VCaP (cell line): Measurements from ENCODE around the gene AXIN2.

Experiments
- H3K27ac ChIP-seq: fragments of 450-650 bp; 2 replicates; pipeline ENCODE4 v1.5.1; 2017
- TF ChIP-seq, protein P1 (sequence below): fragments of 450-650 bp; conservative IDR thresholded peaks from 2 replicates; pipeline ENCODE4 v1.5.1; 2017; ENCODE audit warnings: mild to moderate bottlenecking, moderate library complexity

AXIN2 gene

DNA sequence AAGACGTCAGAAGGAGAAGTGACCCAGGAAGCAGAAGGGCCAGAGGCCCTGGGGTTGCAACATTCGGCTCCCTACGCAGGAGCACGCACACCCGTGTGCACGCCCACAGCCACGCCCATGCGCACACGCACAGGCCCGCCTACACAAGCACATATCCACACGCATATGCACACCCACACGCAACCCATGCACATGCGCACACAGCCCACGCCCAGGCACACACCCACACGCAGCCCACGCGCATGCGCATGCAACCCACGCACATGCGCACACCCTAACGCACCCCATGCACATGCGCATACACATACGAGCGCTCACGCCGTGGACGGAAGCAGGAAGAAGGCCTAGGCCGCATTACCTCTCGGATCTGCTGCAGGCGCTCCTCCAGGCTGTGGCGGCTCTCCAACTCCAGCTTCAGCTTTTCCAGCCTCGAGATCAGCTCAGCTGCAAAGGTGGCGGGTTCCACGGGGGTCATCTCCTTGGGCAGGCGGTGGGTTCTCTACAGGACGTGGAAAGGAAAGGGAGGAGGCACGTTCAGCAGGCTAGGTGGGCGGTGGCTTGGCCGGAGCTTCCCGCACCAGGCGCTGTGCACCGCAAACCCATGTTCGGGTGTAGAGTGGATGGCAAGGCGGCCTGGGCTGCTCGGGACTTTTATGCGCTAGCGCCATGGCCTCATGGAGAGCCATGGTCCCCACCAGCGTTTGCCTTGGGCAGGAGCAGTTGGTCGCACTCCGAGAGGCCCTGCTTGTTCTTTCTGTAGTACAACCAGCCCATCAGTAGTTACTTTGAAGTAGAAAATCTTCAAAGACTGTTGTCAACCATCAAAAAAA, 23.4 kb downstream of the AXIN2 start:
- TF ChIP-seq, protein P1, sequence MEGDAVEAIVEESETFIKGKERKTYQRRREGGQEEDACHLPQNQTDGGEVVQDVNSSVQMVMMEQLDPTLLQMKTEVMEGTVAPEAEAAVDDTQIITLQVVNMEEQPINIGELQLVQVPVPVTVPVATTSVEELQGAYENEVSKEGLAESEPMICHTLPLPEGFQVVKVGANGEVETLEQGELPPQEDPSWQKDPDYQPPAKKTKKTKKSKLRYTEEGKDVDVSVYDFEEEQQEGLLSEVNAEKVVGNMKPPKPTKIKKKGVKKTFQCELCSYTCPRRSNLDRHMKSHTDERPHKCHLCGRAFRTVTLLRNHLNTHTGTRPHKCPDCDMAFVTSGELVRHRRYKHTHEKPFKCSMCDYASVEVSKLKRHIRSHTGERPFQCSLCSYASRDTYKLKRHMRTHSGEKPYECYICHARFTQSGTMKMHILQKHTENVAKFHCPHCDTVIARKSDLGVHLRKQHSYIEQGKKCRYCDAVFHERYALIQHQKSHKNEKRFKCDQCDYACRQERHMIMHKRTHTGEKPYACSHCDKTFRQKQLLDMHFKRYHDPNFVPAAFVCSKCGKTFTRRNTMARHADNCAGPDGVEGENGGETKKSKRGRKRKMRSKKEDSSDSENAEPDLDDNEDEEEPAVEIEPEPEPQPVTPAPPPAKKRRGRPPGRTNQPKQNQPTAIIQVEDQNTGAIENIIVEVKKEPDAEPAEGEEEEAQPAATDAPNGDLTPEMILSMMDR = no peak
- H3K27ac ChIP-seq = no peak overlapping the region

DNA sequence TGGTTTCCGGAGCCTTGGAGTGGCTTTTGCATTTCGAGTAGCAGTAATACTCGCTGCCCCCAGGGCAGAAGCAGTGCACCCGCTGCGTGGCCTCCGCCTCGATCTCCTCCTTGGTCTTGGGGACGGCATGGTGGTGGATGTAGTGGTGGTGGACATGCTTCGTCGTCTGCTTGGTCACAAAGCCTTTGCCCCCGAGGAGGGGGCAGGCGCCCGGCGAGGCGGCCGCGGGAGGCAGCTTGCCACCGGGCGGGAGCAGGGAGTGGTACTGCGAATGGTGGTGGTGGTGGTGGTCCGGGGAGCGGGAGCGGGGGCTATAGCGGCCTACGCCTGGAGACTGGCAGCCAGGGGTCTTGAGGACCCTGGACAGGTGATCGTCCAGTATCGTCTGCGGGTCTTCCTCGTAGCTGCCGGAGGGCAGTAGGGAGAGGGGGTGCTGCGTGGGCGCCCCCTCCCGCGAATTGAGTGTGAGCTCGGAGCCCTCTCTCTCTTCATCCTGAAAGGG, 24.1 kb downstream of the AXIN2 start:
- no peak overlapping the region for H3K27ac ChIP-seq
- TF ChIP-seq, protein P1 = no peak

DNA sequence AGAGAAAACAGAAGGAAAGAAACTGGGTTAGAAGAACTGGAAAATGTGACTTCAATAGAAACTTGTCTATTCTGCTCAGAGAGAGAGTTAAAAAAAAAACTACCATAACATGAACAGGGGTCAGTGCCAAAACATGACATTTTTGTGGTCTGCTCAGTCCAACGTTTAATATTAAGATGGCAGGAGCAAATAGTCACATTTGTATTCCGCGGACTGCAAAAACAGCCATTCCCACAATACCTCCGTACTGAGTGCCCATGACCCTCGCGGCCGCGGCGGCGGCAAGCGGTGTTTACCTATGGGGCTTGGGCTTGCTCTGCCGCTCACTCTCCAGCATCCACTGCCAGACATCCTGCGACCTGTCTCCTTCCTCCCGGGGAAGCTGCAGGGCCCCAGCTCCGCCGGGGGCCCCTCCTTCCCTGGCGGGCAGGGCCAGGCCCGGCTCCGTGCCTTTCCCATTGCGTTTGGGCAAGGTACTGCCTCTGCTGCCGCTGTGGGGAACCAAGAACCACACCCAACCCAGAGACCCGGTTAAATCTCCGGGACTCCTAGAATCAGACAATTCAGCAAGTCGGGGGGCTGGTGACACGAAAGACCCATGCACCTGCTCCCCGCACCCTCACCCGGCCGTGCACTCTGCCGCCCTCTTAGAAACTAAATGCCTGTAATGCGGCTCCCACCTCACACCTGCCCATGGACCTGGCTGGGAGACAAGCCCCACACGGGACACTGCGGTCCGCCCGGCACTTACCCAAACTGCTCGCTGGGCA, 24.7 kb downstream of the AXIN2 start:
- no peak overlapping the region for H3K27ac ChIP-seq
- TF ChIP-seq, protein P1 = no peak

DNA sequence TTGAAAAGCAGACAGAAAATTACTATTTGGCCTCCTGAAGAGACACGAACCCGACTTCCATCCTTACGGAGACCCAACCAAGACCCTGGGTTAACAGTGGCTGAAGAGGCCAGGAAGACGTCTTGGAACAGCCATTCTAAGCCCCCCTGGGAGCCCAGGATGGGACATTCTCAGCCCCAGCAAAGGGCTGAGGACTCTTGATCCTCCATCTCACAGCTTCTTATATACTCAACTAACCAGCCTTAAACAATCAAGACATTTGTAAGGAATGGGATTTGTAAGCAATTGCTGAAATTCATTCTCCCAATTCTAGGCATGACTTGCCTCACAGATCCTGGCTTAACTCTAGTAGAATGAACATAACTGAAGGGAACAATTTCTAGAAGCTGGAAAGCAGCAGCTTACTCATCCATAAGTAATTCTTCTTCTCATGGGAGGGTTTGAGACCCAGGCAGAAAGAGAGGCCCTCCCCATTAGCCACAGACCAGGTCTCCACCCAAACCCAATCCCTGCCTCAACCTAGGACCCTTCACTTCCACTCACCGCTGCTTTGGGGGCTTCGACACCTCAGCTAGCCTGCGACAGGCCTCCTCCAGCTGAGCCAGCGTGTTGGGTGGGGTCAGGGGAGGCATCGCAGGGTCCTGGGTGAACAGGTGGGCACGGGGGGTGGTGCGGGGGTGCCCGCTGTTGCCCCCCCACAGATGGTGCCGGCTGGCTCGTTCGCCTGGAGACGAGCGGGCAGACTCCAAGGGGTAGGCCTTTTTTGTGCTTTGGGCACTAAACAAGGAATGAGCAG, 25.5 kb downstream of the AXIN2 start:
- no peak overlapping the region for H3K27ac ChIP-seq
- TF ChIP-seq, protein P1 = no peak

DNA sequence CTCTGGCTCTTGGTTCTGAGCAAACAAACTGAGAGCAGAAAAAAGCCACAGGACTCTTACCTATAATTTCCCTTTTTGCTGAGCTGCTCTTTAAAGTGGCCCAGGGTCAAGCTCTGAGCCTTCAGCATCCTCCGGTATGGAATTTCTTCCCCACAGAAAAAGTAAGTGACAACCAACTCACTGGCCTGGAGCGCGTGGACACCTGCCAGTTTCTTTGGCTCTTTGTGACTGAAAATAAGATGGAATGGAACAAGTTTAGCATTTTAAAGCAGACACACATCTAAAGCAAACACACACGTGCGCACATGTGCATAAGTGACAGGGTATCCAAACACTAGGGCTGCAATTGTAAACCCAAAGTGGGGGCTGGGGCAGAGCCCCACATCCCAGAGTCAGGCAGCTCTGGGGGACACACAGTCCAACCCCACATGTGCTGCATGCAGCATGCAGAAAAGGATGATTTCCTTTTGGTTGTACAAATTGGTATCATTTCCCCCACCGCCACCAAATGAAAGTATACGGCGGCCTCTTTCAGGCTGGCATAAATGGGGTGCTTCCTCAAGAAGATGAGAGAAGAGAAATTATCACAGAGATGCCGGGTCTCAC, 27.5 kb downstream of the AXIN2 start:
- H3K27ac ChIP-seq = no peak overlapping the region
- TF ChIP-seq, protein P1 = no peak

DNA sequence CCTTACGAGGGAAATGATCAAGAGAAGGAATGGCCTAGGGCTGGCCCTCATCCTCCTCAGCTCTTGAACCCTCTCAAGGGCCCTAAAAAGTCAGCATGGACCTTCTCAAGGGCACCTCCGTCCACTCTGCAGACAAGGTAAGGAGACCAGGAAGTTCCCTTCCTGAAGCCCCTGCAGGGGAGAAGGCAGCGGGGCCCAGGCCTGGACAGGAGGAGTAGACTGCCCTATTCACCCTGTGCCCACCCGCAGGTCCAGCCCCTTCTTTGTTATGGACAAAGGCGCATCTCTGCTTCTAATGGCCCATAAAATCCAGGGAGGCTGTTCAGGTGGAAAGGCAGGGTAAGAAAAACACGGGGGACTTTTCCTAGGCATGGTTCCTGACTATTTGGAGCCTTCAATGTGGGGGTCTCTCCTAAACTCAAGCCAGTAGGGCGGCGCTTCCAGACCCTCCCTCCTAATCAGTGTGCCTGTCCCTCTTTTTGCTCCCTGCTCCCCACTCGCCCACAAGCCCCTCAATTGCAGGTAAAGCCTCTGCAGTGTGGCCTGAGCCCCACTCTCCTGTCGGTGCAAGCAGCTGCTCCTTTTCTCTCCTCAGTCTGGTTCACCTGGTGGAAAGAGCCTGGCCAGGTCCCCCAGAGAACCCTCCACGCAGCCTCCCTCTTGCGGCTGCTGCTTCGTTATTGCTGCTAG, 28.2 kb downstream of the AXIN2 start:
- TF ChIP-seq, protein P1 = no peak
- H3K27ac ChIP-seq = no peak overlapping the region
